SH-SY5Y (cell line): Measurements from ENCODE around the gene OGT.

Source experiments
- GATA2 ChIP-seq: IDR thresholded peaks from 2 replicates; pipeline ENCODE4 v1.6.1; 2011; ENCODE audit warnings: mild to moderate bottlenecking, low read depth, low read length
- GATA3 ChIP-seq: IDR thresholded peaks from 2 replicates; pipeline ENCODE4 v1.6.1; 2011; ENCODE audit warnings: low read depth, mild to moderate bottlenecking, low read length, moderate library complexity

- TF ChIP-seq GATA2 (no peak), GATA3 (no peak)
Observed at GRCh38 chrX:71586929-71587328, 54.0 kb downstream of the OGT start.
